DMS79 treated with DMSO at 0.1 percent for 48 hours (cell line): ENCODE results near the gene H2BK1.

Experiments
- DNase-seq: peaks from one replicate; lab custom pipeline; 2025; lab: John Stamatoyannopoulos, UW

H2BK1 gene

GRCh38 chr7:151178831-151179230 is 31.5 kb downstream of the H2BK1 start:
- no peak for DNase-seq

- DNase-seq = no peak
Measured at GRCh38 chr7:151178236-151178635, 32.1 kb downstream of the H2BK1 start.

GRCh38 chr7:151177310-151177709 is 33.0 kb downstream of the H2BK1 start:
- no peak for DNase-seq

GRCh38 chr7:151176401-151176800 is 33.9 kb downstream of the H2BK1 start:
- no peak for DNase-seq

- no peak for DNase-seq
Measured at GRCh38 chr7:151175793-151176311, 34.4 kb downstream of the H2BK1 start.

- no peak for DNase-seq
Measured at GRCh38 chr7:151175047-151175792, 35.1 kb downstream of the H2BK1 start.

GRCh38 chr7:151174246-151175046 is 35.8 kb downstream of the H2BK1 start:
- no peak for DNase-seq

- DNase-seq = no peak
Measured at GRCh38 chr7:151173386-151174245, 36.7 kb downstream of the H2BK1 start.

- DNase-seq = peak; percentile 24
Measured at GRCh38 chr7:151172273-151173141, 37.8 kb downstream of the H2BK1 start.

- DNase-seq = no peak
Measured at GRCh38 chr7:151168787-151169162, 41.5 kb downstream of the H2BK1 start.

GRCh38 chr7:151168003-151168786 is 42.1 kb downstream of the H2BK1 start:
- no peak for DNase-seq

GRCh38 chr7:151167197-151167961 is 42.9 kb downstream of the H2BK1 start, which contains the start of gene GBX1:
Gene GBX1 (minus strand): TSS chr7:151167694. CDS start chr7:151167548, 146 bp downstream.
- DNase-seq = no peak

GRCh38 chr7:151166629-151167196 is 43.6 kb downstream of the H2BK1 start:
- DNase-seq = no peak

GRCh38 chr7:151161757-151162156 is 48.5 kb downstream of the H2BK1 start:
- no peak for DNase-seq
